ENCODE data around the gene COA5.
A peak's percentile ranks its signal among the peaks of the same experiment; 100 is the strongest.
"Not testable (repeated sequence)": the region's sequence is repeated elsewhere in the genome, so short reads cannot be mapped to it uniquely, and the experiment has no call there.

The COA5 gene

GRCh38 chr2:98604547-98604946 is 3.8 kb downstream of the COA5 start:
- Mint-ChIP-seq H3K4me1 (peaks cover 20% of the 10 kb centered on the region), H3K27me3 (ENCODE audit: low read depth, poor library complexity) (no peaks in the 10 kb centered on the region), H3K4me3 (no peak overlapping the region), H3K27ac (peak overlapping the region; percentile 75), H3K36me3 (ENCODE audit: low read depth) (peaks cover 22% of the 10 kb centered on the region), H3K9me3 (no peaks in the 10 kb centered on the region)
- TF ChIP-seq CTCF (IDR thresholded peaks at IDR 0.05), result no peak
- no peak for DNase-seq

GRCh38 chr2:98601532-98602132 is 6.7 kb downstream of the COA5 start:
- Mint-ChIP-seq H3K4me3 (no peak overlapping the region), H3K27me3 (ENCODE audit: low read depth, poor library complexity) (no peaks in the 10 kb centered on the region), H3K9me3 (no peaks in the 10 kb centered on the region), H3K36me3 (ENCODE audit: low read depth) (peaks cover 45% of the 10 kb centered on the region), H3K4me1 (peaks cover 3% of the 10 kb centered on the region), H3K27ac (no peak overlapping the region)
- peak; percentile 41 for DNase-seq
- peak; percentile 57 for TF ChIP-seq CTCF (IDR thresholded peaks at IDR 0.05)

GRCh38 chr2:98598781-98599428 is 9.4 kb downstream of the COA5 start:
- no peaks in the 10 kb centered on the region for H3K4me1 Mint-ChIP-seq
- H3K36me3 Mint-ChIP-seq (ENCODE audit: low read depth), result peaks cover 65% of the 10 kb centered on the region
- no peak overlapping the region for H3K4me3 Mint-ChIP-seq
- TF ChIP-seq CTCF (IDR thresholded peaks at IDR 0.05), result no peak
- no peak for DNase-seq
- no peaks in the 10 kb centered on the region for H3K27me3 Mint-ChIP-seq (ENCODE audit: low read depth, poor library complexity)
- no peak overlapping the region for H3K27ac Mint-ChIP-seq
- peaks cover 7% of the 10 kb centered on the region for H3K9me3 Mint-ChIP-seq

- peaks cover 13% of the 10 kb centered on the region for H3K9me3 Mint-ChIP-seq
- H3K27me3 Mint-ChIP-seq (ENCODE audit: low read depth, poor library complexity); H3K4me1 Mint-ChIP-seq; H3K27ac Mint-ChIP-seq; H3K4me3 Mint-ChIP-seq; DNase-seq: not testable (repeated sequence)
- peaks cover 76% of the 10 kb centered on the region for H3K36me3 Mint-ChIP-seq (ENCODE audit: low read depth)
These were observed 13.6 kb downstream of the COA5 start for GRCh38 chr2:98594665-98595064.

GRCh38 chr2:98592565-98592964 is 15.7 kb downstream of the COA5 start:
- peaks cover 62% of the 10 kb centered on the region for H3K36me3 Mint-ChIP-seq (ENCODE audit: low read depth)
- H3K27me3 Mint-ChIP-seq (ENCODE audit: low read depth, poor library complexity), result peaks cover 2% of the 10 kb centered on the region
- H3K4me3 Mint-ChIP-seq, result no peak overlapping the region
- H3K27ac Mint-ChIP-seq, result no peak overlapping the region
- peaks cover 13% of the 10 kb centered on the region for H3K9me3 Mint-ChIP-seq
- DNase-seq, result no peak
- TF ChIP-seq CTCF (IDR thresholded peaks at IDR 0.05), result no peak
- peaks cover 14% of the 10 kb centered on the region for H3K4me1 Mint-ChIP-seq

- DNase-seq, result no peak
- TF ChIP-seq CTCF (IDR thresholded peaks at IDR 0.05), result no peak
- Mint-ChIP-seq H3K9me3 (peaks cover 9% of the 10 kb centered on the region), H3K4me3 (no peak overlapping the region), H3K27ac (no peak overlapping the region), H3K4me1 (peaks cover 41% of the 10 kb centered on the region), H3K27me3 (ENCODE audit: low read depth, poor library complexity) (peaks cover 2% of the 10 kb centered on the region), H3K36me3 (ENCODE audit: low read depth) (peaks cover 40% of the 10 kb centered on the region)
These were observed 18.8 kb downstream of the COA5 start for GRCh38 chr2:98589489-98589888.
